Stimulated activated CD4-positive, alpha-beta T cell treated with anti-CD3 and anti-CD28 coated beads, Interleukin-4, amount 100 ng/mL, for 4 hours (primary cell): ENCODE results near the gene DCLK3.

Experiments used
- DNase-seq, 2 experiments: peaks; one replicate each; pipeline ENCODE4 v3.0.0-alpha.2; 2020

DCLK3 gene

DNA sequence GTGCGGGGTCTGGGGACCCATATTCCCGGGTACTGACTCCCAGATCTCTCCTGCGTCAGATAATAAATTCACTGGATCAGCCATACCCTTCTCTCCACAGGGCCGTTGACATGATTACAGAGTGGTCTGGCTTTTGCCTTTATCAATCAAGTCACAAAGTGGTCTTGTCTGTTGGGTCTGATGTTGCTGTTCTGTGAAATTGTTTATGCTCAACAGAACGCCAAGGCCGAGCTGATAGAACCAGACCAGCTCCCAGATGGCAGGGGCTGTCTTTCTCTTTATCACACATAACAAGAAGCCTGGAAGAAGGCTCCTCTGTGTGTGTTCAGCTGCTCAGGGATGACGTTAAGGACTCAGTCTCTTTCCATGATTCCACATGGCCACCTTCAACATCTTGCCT lies 751 bp upstream of the DCLK3 start:
- no peak for DNase-seq

DNA sequence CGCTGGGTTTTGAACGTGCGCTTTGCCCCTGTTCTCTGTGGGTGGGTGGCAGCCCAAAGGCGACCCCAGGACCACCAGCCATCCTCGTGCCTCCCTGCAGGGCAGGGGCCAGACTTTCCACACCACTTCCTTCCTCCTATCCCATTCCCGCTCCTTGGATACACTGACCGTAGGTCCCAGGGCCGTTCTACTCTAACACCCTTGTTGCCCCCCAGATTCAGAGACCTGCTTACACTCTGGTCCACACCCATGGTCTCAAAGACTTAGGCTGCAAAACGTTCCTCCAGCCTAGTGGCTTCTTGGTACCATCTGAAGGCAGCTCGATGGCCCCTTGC lies 318 bp upstream of the DCLK3 start:
- no peak for DNase-seq

DNA sequence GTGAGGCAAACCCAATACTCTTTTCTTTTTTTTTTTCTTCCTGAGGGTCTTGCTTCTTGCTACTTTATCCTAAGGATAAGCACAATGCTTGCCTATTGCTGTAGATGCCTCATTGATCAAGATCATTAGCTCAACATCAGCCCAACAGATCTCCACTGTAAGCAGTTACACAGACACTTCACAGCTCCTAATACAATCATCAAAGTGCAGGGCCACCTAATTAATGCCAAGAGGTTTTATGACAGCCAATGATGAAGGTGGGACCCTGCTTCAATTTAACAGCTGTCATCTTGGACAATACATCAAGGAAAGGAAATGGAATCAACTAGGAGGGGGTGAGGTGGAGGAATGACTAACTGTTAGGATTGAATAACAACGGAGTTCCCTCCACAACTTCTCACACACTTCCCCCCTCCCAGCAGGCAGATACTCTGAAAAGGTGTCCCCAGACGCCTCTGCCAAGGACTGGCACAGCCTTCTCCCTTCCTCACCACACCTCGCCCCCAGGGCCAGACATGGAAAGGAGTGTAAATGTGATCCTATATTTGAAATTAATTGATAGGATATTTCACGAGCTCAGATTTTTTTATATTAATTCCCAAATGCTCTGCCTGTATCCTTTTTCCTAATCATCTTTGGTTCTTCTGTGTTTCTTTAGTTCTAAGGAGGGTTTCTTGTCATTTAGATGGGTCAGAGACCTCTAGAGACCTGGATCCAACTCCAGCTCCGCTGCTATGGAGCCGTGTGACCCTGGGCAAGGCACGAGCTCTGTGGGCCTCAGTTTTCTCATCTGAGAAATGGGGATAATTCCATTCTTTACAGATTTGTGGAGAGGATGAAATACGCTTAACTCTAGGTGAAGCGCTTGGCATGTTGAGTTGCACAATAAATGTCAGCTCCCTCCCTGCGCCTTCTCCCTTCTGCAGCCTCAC lies 1.2 kb downstream of the DCLK3 start:
- DNase-seq, result no peak

DNA sequence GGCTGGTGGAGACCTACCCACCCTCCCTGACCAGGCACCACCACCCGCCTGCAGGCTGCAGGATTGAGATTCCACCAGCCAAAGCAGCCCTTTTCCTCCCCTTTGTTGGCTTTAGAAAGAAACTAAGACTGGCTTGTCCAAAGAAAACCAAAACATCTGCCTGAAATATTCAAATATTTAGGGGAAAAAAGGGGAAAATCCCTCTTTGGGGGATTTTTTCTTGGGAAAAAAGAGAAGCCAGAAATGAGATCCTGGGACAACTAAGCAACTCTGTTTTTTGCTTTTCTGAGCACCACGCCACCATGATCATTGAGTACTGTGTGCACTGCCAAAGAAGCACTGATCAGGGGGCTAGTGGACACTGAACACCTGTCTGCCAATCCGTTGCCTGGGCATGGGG lies 2.6 kb downstream of the DCLK3 start:
- no peak for DNase-seq

DNA sequence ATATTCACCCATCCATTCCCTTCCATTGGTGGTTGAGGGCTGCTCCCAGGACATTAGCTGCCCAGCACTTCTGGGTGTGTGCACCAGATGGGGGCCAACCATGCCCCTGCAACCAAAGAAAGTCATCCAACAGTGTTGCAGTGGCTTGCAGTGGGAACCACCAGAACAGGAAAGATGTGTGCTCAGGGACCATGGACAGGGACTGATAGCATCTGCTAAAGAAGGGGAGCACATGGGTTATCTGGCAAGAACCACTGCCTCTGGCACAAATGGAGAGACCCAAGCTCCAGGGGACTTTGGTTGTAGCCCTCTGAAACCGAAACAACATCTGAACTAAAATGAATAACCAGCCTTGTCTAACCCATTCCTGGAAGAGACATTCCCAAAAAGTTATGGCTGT lies 8.1 kb downstream of the DCLK3 start:
- no peak for DNase-seq

DNA sequence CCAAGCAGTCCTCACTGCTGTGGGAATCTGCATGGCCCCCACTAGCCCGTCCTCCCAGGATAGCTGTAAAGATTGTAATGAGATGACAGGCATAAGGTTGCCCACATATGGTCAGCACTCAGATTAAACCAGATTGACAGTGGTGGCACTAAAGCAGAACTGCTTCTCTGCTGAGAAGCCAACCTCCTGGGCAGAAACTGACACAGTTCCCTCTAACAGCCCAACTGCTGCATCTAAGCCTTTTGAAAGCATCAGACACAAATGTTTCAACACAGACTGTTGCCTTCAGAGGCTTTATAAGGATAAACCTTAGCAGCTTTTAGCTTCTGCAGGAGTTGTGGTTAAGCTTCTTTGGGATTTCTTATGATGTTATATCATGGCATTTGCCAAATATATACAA lies 13.0 kb downstream of the DCLK3 start:
- no peak for DNase-seq

DNA sequence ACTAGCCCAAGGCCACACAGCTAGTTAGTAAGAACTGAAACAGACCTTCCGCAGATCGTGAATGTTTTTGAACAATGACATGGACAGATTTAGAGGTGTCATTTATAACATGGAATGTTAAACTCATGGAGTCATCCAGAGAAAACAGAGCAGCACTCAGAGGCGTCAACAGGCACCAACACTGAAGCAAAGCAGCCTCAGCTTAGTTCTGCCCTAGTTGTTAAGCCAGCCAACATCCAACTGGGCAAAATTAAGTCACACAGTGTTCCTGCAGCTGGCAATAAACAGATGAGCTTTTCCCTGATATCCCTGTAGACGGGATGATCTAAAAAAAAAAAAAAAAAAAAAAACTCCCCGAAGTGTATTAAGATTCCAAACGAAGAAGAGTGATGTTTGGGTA lies 13.6 kb downstream of the DCLK3 start:
- no peak for DNase-seq

DNA sequence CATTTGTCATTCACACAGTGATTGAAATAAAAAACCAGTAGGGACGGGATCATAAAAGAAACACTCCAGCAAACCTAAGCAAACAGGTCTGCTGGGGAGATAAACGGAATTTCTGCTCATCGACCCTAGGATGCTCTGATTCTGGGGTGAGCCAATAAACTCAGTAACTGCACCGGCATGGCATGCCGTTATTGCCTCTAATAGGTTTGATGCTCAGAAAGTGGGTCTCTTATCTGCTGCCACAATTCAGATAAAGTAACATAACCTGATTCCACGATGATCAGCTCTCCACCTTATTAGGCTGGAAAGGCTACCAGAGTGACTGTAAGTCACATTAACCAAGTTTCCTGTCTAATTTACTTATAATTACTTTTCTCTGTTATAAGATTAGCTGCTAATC lies 19.6 kb downstream of the DCLK3 start:
- no peak for DNase-seq

DNA sequence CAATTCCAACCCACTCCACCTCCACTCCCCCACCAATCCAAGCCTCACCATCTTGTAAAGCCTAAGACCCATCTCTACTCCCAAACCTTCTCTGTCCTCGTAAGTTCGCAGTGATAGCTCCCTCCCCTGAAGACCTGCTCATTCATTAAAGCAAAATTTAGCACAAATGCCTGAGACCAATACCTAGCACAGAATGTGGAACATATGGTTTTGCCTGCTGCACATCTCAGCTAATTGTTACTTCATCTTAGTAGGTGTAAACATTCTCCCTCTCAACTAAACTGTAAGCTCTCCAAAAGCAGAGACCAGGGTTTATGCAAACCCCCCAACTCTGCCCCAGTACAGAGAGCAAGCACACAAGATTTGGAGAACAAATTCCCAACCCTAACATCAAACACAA lies 20.5 kb downstream of the DCLK3 start:
- no peak for DNase-seq

DNA sequence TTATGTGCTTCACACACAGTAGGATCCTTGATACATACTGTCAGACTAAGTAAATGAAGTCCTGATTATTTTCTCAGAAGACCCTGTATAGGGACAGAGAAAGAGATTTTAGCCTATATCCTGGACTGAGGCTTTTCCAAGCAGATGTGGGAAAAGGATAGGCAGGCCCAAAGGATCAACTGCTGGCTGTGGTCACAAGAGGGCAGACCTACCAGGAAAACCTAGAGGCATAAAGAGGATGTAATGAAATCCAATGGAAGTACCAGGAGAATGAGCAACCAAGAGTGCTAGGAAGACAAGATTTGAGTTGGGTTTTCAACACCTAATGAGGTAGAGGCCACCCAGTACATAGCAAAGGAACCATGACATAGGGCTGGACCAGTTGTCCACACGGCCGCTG lies 23.1 kb downstream of the DCLK3 start:
- no peak for DNase-seq

DNA sequence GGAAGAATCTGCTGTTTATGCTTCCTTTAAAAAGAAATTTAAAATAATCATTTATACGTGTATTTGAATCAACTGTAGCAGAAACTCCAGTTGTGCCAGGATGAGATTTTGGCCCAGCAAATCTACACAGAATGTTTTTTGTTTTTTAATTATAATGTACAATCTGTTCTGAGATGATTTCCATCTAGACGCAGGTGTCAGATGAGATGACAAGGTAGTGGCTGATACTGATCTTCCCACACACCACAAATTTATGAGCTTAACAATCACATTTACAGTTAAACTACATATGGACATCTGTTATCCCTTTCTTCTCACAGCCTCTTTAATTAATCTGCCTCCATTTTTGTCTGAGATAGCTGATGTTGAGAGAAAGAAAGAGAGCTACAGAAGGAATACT lies 23.6 kb downstream of the DCLK3 start:
- no peak for DNase-seq

DNA sequence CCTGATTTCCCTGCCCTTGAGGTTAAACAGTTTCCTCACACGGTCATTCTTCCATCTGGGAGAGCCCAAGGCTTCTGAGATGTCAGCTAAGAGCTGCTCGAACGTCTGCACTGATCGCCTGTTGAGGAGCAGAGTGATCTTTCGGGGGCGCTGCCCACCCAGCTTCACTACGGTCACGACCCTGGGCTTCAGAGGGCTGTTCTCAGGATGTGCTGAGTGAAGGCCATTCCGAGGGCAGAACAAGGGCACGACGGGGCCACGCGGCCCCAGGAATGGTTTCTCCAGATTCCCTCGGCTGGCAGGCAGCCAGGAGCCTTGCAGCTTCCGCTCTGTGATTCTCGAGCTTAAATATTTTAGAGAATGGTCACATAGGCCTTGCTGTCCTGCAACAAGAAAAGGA lies 25.7 kb downstream of the DCLK3 start:
- DNase-seq, result no peak

DNA sequence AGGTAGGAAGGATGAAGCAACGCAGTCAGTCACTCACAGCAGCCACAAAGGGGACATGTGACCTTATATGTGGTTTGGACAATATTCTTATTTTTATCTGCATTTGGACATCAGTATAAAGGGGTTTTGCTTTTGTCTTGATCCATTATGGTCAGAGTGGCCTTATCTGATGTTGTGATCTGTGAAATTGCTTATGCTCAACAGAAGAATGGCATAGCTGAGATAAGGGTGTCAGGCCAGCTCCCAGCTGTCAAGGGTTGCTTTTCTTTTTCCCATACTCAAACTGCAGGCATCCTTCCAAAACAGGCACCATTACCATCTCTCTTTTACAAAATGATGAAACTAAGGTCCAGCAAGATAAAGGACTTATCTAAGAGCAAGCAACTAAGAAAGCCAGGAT lies 28.1 kb downstream of the DCLK3 start:
- DNase-seq, result no peak

DNA sequence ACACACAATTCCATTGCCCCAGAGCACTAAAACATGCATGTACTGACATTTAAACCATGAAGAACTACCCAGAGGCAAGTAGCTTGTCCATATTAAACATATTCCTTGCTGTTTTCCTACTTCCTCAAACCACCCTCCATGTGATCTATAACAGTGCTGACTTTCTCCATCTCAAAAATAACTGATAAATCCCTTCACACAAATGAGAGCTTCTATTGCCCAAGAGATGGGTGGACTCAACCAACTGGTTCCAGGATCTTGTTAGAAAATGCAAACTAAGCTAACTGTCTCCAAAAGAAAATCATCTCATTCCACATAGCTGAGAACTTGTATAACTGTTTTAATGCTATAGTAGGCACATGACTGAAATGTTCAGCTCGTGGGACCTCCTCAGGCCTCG lies 29.6 kb downstream of the DCLK3 start:
- no peak for DNase-seq

DNA sequence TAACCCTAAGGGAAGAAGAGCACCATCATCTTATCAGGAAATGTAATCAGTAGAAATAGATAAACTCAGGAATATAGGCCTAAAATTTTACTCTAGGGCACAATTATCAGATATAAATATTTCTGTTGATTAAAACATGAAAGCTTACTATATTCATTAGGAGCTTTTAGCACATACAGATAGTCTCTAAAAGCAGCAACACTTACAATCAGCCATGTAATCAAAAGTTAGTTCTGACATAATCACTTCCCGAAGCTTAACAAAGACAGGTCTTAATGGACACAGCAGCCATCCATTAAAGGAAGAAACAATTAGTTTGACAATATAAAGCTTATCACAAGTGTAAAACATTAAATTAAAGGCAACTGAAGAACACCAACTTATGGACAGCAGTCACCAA lies 30.6 kb downstream of the DCLK3 start:
- DNase-seq, result no peak

DNA sequence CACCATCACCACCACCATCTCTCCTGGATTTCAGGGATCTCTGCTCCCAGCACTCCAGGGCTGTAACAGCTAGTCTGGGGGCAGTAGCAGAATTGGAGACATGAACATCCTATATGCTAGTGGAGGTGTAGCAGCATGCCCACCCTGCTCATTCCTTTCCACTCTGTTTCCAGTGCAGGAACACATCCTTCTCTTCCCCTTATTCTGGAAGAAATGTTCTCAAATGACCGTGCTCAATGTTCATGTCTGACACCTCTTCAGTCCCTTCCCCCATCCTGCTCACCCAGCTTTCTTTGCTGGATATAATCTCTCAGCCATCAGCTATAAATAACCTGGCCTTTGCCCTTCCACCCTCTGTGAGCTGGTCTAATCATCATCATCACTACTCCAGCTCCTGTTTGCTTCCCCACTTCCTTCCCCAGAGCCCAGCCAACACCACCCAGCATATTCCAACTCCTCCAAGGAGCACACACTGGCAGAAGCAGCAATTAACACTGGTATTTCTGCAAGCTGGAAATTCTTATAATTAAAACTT lies 31.1 kb downstream of the DCLK3 start:
- no peak for DNase-seq

DNA sequence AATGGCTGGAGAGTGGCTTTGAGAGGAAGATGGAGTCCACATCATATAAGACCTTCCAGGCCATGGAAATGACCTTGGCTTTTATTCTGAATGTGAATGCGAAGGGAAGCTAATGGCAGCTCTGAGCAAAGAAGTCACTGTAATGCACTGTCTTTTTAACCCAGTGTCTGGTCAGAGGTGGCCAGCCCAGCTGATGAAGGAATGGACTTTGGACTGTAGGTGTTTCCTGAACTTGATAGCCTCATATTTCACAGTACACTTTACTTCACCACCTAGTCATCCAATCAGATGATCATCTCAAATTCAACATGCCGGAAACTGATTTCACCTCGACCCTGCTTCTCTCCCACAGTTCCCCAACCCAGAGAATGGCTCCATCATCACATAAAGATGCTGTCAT lies 33.4 kb downstream of the DCLK3 start:
- no peak for DNase-seq

DNA sequence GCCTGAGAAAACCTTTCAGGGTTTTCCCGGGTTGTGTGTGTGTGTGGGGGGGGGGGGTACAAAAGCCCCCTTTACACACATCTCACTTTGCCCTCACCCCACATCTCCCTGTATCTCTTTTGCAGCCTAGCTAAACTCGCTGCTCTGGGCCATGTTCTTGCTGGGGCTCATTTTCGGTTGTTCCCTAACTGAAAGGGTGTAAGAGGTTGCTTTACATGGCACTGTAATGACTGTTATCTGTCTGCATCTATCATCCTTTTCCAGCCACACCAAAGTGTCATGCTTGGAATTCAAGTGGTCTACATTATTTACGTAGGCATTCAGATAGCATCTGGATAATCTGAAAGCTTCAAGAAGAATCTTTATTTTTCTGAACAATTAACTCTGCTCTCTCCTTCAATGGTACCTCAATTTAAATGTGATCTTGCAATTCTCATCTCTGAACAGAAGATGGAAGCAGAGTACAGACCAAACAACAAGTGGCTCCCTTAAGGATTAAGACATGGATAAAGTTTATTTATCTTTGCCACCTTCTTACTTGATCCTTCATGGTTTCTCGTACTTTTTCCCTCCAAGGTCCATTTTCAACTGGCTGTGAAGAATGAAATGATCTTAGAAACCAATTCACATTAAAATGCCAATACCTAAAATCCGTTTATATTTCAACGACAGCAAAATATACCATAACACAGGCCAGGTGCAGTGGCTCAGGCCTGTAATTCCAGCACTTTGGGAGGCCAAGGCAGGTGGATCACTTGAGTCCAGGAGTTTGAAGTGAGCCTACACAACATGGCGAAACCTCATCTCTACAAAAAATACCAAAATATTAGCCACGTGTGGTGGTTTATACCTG lies 34.9 kb downstream of the DCLK3 start:
- DNase-seq, result no peak

DNA sequence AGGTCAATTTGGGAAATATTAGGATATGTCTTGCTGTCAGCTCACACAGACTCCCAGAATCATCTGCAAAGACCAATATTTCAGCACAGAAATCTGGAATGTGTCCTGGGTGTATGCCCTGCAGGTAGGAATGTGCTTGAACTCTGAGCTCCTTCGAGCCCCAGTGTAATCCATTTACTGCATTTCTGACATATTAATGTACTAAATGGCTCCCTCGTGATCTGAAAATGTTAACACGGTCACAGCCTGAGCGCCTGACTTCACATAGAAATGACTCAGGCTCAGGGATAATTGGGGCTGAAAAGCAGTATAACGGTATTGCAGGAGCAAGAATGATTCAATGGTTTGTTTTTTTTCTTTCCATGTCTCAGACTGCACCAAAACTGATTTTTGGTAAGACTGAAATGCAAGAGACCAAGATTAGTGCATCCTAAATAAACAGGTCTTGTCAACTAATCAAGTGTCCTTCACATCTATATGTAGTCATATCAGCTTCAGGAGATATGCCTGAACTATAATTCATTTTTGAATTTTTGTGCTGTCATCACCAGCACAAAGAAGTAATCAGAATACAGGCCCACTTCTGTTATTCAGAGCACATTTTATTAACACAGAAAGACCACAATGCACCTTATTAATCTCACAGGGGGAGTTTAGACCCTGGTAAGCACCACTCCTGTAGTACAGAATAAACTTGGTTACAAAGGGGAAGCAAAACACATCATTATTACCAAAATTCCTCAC lies 49.8 kb downstream of the DCLK3 start:
- no peak for DNase-seq

DNA sequence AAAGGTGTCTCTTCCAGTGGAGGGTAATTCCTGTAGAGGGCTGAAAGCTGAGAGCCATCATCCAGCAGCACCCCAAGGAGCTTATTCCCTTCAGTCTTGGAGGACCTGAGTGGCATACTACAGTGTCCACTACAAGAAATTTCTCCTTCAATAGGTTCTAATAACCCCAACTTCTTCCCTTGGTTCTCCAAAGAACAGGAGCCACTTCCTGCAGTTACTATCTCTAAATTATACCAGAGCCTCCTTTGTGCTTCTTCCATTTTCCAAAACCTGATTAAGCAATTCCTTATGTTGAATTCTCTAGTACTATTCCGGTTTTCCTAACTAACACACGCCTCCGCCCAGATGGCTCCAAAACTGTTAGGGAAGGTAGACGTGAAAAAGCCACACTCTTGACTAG lies 50.4 kb downstream of the DCLK3 start:
- no peak for DNase-seq

DNA sequence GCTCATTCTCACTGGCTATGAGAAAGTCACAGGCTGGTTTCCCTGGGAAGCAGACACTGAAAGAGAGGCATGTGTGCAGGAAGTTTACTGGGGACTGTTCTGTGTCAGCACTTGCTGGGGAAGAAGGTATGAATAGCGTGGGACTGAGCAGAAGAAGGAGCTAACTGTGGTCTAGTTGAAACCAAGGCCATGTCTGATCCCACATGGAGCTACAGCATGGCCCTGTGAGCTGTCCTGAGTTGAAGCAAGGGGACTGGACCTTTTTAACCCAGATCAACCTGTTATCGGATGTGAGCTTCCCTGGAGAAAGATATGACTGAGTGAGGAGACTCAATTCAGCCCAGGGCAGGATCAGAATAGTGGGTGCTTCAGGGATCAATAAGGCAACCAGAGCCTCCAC lies 53.7 kb downstream of the DCLK3 start:
- no peak for DNase-seq

DNA sequence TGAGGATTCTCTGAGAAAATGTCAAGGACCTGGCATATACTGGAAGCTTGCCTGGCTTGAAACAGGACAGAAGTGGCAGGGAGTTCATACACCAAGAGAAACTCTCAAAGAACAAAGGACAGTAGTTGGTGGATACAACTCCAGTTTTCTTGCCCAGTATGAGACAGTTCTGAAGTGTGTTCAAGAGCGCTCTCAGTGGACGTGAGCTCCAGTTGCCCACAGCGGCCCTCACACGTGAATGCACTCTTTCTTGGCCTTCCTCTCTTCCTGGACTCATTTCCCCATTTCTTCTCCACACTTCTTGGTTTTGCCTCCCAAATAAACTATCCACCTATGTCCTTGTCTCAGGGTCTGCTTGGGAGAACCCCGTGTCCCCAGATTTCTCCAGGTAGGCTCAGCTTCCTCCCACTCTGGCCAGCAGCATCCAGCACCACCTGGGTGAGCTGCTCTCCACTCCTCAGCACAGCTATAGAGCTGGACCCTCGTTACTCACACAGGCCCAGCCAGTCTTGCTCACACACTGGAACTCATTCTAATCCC lies 54.5 kb downstream of the DCLK3 start:
- no peak for DNase-seq

DNA sequence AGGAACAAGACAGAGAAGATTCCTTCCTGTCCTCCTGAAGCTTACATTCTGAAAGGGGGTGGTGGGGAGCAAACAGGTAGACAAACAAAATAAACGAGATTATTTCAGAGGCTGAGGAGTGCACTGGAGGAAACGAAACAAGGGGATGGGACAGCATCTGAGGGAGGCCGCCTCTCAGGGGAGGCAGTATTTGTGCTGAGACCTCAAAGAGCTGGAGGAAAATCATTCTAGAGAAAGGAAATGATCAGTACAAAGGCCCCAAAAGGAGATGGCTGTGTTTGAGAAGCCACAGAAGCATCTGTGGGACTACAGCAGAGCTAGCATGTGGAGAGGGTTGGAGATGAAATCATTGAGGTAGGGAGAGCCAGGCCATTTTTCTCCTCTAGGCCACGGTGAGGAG lies 55.1 kb downstream of the DCLK3 start:
- no peak for DNase-seq
